Occipital lobe (tissue), 2 donors: ENCODE data around the gene TK2. TPM values are rescaled to one million over a fixed set of nuclear protein-coding genes. Genes with fewer than 3 reads are reported as not detected.
A peak's percentile ranks its signal among the peaks of the same experiment; 100 is the strongest.
"Not testable (repeated sequence)": the region's sequence is repeated elsewhere in the genome, so short reads cannot be mapped to it uniquely, and the experiment has no call there.

Experiments used
- DNase-seq: peaks from one replicate; lab custom pipeline; 2025; lab: John Stamatoyannopoulos, UW
- total RNA-seq: library from RNA; depleted of rRNA; stranded (reverse); fragments of >200 nt; gene quantifications from one replicate; pipeline ENCODE4 v1.2.3, GENCODE V29; 2014

The TK2 gene
- total RNA-seq, 1 donor from 2014 or later = 26.4 TPM

DNA sequence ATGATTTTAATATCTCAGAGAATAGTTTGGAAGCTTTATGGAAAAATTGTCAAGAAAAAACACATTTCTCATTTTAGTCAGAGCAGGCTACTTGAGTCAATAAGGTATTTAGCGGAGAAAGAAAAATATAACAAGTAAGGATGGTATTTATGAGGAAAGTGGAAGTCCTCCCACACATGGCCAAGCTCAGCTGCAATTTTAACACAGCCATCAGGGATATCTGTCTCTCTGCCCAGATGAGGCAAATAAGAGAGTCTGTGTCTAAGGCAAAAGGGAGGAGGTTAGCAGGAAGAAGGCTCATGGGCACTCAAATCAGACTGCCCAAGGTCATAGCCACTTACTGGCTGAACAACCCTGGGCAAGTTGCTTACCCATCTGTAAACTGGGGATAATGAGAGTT, 24.2 kb upstream of the TK2 start:
- no peak for DNase-seq

GRCh38 chr16:66572356-66572755, 22.4 kb upstream of the TK2 start:
- no peak for DNase-seq

- no peak for DNase-seq
These were observed 20.0 kb upstream of the TK2 start for GRCh38 chr16:66569827-66570405.

DNA sequence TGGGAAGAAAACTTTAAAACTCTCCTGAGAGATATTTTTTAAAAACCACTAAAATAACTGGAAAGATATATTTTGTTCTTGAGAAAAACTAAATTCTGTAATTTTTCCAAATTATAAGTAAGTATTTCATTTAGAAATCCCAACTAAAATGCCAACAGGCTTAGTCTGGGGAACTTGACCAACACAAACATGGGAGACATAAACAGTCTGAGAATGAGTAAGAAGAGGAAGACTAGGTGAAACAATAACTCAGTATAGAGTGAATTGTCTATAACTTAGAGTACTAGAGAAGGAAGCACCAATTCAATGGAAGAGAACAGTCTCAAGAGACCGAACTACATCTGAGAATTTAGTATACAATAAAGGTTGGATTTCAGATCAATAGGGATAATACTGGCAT, 19.2 kb upstream of the TK2 start:
- no peak for DNase-seq

- DNase-seq = no peak
These were observed 18.4 kb upstream of the TK2 start for GRCh38 chr16:66568355-66568754.

DNA sequence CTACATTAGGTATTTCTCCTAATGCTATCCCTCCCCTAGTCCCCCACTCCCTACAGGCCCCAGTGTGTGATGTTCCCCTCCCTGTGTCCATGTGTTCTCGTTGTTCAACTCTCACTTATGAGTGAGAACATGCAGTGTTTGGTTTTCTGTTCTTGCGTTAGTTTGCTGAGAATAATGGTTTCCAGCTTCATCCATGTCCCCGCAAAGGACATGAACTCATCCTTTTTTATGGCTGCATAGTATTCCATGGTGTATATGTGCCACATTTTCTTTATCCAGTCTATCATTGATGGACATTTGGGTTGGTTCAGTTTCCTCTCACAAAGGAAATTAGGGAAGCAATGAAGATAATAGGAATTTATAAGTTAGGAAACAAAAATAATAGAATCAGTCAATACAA, 17.3 kb upstream of the TK2 start:
- DNase-seq = not testable (repeated sequence)

- DNase-seq = no peak
These were observed 16.4 kb upstream of the TK2 start, which contains the start of gene CMTM1 for GRCh38 chr16:66566051-66566901. Gene CMTM1, plus strand, starts transcription at chr16:66566439. Its CDS starts 75 bp downstream, at chr16:66566514.

DNA sequence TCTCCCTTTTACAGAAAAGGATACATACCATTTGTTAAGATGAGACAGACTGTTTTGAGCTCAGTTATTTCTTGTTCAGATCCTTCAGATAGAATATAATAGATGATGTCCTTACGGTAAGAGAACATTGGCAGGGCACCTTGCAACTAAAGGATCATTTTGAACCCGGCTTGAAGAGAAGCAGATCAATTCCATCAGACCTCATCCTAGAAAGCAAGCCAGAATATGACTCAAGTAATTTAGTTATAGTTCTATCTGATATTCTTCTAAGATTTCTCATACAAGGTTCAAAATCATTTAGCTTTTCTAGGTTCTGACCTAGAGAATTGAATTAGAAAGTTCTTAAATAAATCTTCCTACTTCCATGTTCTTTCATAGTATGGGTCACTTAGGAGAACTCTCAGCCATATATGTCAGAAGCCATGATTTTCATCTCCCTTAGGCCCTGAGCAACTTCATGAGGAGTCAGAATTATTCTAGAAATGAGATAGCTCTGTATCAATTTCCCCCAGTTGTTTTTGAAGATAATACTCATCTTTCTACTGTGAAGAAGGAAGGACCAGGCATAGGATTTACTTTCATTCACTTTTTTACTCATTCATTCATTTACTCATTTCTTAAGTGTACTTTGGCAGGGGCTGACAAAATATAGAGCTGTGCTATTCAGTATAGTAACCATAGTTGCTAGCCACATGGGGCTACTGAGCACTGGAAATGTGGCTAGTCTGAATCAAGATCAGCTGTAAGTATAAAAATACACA, 13.8 kb upstream of the TK2 start:
- DNase-seq = no peak

- no peak for DNase-seq
These were observed 13.1 kb upstream of the TK2 start for GRCh38 chr16:66562986-66563385.

- no peak for DNase-seq
These were observed 12.5 kb upstream of the TK2 start for GRCh38 chr16:66562409-66562808.

- no peak for DNase-seq
These were observed 11.6 kb upstream of the TK2 start for GRCh38 chr16:66561381-66562080.

- DNase-seq = no peak
These were observed 10.2 kb upstream of the TK2 start for GRCh38 chr16:66560107-66560506.

GRCh38 chr16:66554495-66554894, 4.6 kb upstream of the TK2 start:
- no peak for DNase-seq

DNA sequence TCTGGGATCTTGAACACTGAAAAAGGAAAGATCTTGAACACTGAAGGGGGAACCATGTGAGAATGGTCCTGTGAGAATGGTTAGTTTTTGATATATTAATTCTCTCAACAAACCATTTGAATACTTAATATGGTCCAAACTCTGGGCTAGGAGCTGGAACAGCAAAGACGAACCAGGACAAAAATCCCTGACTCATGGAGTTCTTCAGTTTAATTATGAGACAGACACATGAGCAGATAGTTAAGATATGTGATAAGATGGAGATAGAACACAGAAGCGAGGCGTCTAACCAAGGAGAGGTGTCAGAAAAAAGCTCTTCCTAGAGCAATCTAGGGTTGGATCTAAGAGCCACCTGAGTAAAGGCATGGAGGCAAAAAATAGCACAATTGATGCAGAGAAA, 4.1 kb upstream of the TK2 start:
- DNase-seq = no peak

DNA sequence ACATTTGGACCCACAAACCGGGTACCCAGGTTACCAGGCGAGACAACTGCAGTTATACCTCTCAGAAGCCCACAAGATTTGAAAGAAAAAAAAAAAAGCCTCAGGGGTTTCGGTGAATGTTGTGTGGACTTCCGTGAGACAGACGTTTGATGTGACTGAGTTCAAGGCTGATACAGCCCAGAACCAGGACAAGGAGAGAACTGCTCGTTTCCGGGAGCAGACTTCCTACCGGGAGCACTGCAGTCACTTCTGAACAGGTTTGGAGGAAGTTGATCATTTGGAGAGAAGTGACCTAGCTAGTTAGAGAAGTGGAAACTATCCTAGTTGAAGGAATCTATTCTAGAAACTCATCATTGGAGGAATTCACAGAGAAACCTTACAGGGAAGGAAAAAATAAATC, 3.3 kb upstream of the TK2 start:
- no peak for DNase-seq

- peak; percentile 85 for DNase-seq
These were observed 2.6 kb upstream of the TK2 start, which contains the start of gene CKLF for GRCh38 chr16:66552286-66553177. Gene CKLF, plus strand, starts transcription at chr16:66552576. Its CDS starts 140 bp downstream, at chr16:66552716.

GRCh38 chr16:66551788-66552285, 1.9 kb upstream of the TK2 start:
- DNase-seq = no peak

GRCh38 chr16:66551348-66551759, 1.4 kb upstream of the TK2 start:
- no peak for DNase-seq

DNA sequence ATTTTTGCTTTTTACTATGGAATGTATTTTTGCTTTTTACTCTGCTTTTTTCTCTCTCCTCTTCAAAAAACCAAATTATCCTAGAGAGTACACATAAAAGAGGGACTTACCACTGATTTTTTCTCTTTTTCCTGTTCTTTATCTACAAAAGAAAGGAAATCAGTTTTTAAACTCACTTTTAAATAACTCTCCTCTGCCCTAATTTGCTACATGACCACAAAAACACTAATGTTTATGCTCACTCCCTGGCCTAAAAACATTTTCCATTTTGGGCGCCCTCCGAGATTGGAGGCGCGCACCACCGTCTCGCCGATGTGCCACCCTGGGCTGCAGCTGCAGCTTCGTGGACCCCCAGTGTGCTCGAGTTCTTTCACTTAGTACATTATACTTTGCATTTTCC, 1.1 kb downstream of the TK2 start:
- DNase-seq = no peak

- no peak for DNase-seq
These were observed 1.9 kb downstream of the TK2 start for GRCh38 chr16:66548068-66548467.
